Measurements from ENCODE around the gene SF3A1. TPM values are rescaled to one million over a fixed set of nuclear protein-coding genes. Genes with fewer than 3 reads are reported as not detected.

SF3A1 gene
- total RNA-seq, 1 donor from 2014 or later: 115 TPM

- H3K36me3 Mint-ChIP-seq (ENCODE audit: low read depth): peaks cover 19% of the 10 kb centered on the region
- peaks cover 13% of the 10 kb centered on the region for H3K4me1 Mint-ChIP-seq (ENCODE audit: low read depth)
- H3K4me3 Mint-ChIP-seq (ENCODE audit: unreplicated experiment): no peak overlapping the region
- no peak for TF ChIP-seq CTCF (IDR thresholded peaks at IDR 0.05)
- H3K27me3 Mint-ChIP-seq (ENCODE audit: low read depth): no peaks in the 10 kb centered on the region
- H3K9me3 Mint-ChIP-seq (ENCODE audit: low read depth): no peaks in the 10 kb centered on the region
- DNase-seq (ENCODE audit: low spot score): no peak
- no peak overlapping the region for H3K27ac Mint-ChIP-seq (ENCODE audit: unreplicated experiment)
Observed at GRCh38 chr22:30382340-30382739, 25.6 kb upstream of the SF3A1 start.

- no peaks in the 10 kb centered on the region for H3K9me3 Mint-ChIP-seq (ENCODE audit: low read depth)
- TF ChIP-seq CTCF (IDR thresholded peaks at IDR 0.05): no peak
- H3K36me3 Mint-ChIP-seq (ENCODE audit: low read depth): peaks cover 19% of the 10 kb centered on the region
- H3K4me3 Mint-ChIP-seq (ENCODE audit: unreplicated experiment): no peak overlapping the region
- DNase-seq (ENCODE audit: low spot score): no peak
- H3K27me3 Mint-ChIP-seq (ENCODE audit: low read depth): no peaks in the 10 kb centered on the region
- H3K27ac Mint-ChIP-seq (ENCODE audit: unreplicated experiment): no peak overlapping the region
- H3K4me1 Mint-ChIP-seq (ENCODE audit: low read depth): peaks cover 5% of the 10 kb centered on the region
Observed at GRCh38 chr22:30381264-30381663, 24.6 kb upstream of the SF3A1 start.

- no peak for DNase-seq (ENCODE audit: low spot score)
- no peaks in the 10 kb centered on the region for H3K9me3 Mint-ChIP-seq (ENCODE audit: low read depth)
- H3K4me1 Mint-ChIP-seq (ENCODE audit: low read depth): no peaks in the 10 kb centered on the region
- H3K36me3 Mint-ChIP-seq (ENCODE audit: low read depth): peaks cover 21% of the 10 kb centered on the region
- no peak overlapping the region for H3K4me3 Mint-ChIP-seq (ENCODE audit: unreplicated experiment)
- H3K27me3 Mint-ChIP-seq (ENCODE audit: low read depth): no peaks in the 10 kb centered on the region
- no peak for TF ChIP-seq CTCF (IDR thresholded peaks at IDR 0.05)
- H3K27ac Mint-ChIP-seq (ENCODE audit: unreplicated experiment): no peak overlapping the region
Observed at GRCh38 chr22:30380011-30380410, 23.3 kb upstream of the SF3A1 start.

- Mint-ChIP-seq H3K27ac (ENCODE audit: unreplicated experiment) (no peak overlapping the region), H3K4me1 (ENCODE audit: low read depth) (no peaks in the 10 kb centered on the region), H3K27me3 (ENCODE audit: low read depth) (no peaks in the 10 kb centered on the region), H3K9me3 (ENCODE audit: low read depth) (no peaks in the 10 kb centered on the region), H3K36me3 (ENCODE audit: low read depth) (peaks cover 9% of the 10 kb centered on the region), H3K4me3 (ENCODE audit: unreplicated experiment) (no peak overlapping the region)
- DNase-seq (ENCODE audit: low spot score): no peak
- no peak for TF ChIP-seq CTCF (IDR thresholded peaks at IDR 0.05)
Observed at GRCh38 chr22:30375312-30375849, 18.7 kb upstream of the SF3A1 start.

- Mint-ChIP-seq H3K27ac (ENCODE audit: unreplicated experiment) (no peak overlapping the region), H3K4me1 (ENCODE audit: low read depth) (no peaks in the 10 kb centered on the region)
- no peak for DNase-seq (ENCODE audit: low spot score)
Observed at GRCh38 chr22:30373331-30374325, 16.9 kb upstream of the SF3A1 start.

More at GRCh38 chr22:30373331-30374325, 16.9 kb upstream of the SF3A1 start:
- Mint-ChIP-seq H3K9me3 (ENCODE audit: low read depth) (no peaks in the 10 kb centered on the region), H3K4me3 (ENCODE audit: unreplicated experiment) (no peak overlapping the region), H3K27me3 (ENCODE audit: low read depth) (no peaks in the 10 kb centered on the region), H3K36me3 (ENCODE audit: low read depth) (peaks cover 6% of the 10 kb centered on the region)
- TF ChIP-seq CTCF (IDR thresholded peaks at IDR 0.05): no peak
